K562 (cell line): ENCODE data around the gene EVL. TPM values are rescaled to one million over a fixed set of nuclear protein-coding genes. Genes with fewer than 3 reads are reported as not detected.

Source experiments
- ATAC-seq: fragments of 200-7000 bp; cut with Tn5 transposase; 3 replicates; pipeline ENCODE4 v1.9.1; 2020; ENCODE audit warnings: moderate library complexity
- Bru-seq: library from RNA; stranded (reverse); fragments of 400-500 nt; gene quantifications from one replicate; lab custom pipeline; 2021; lab: Mats Ljungman, UMichigan
- BruChase-seq, 2 experiments: library from RNA; stranded (reverse); fragments of 400-500 nt; gene quantifications; one replicate each; lab custom pipeline; 2021; lab: Mats Ljungman, UMichigan
- BruUV-seq: library from RNA; stranded (reverse); fragments of 400-500 nt; replicated peaks from 2 replicates; lab custom pipeline; 2021; lab: Mats Ljungman, UMichigan
- CTCF ChIA-PET: fragments of 300-600 bp; formaldehyde crosslinking; extraction: SDS; loops from one replicate; lab custom pipeline; 2021; ENCODE audit warnings: low intra/inter-chr PET ratio; lab: Yijun Ruan, JAX
- POLR2A ChIA-PET: fragments of 300-600, 350-650 bp; sonication (Branson Sonifier 250); formaldehyde crosslinking; extraction: SDS; loops from one replicate; lab custom pipeline; 2021; ENCODE audit warnings: antibody characterized with exemption, inconsistent platforms; lab: Yijun Ruan, JAX
- DNase-seq, 4 experiments: peaks; one replicate each; pipeline versions ENCODE4 v3.0.0 to v3.0.0-alpha.2; 2011 to 2018; ENCODE audit warnings: low spot score in 3 of 4, mixed read lengths in 3 of 4; ENCODE audit errors: extremely low read depth in 1 of 4
- FAIRE-seq: peaks from 2 replicates; lab custom pipeline; 2011; peaks lifted over from hg19 to GRCh38; lab: Jason Lieb, UNC
- H2AFZ ChIP-seq: 2 replicates; pipeline ENCODE4 v1.6.0; 2011; ENCODE audit warnings: low read depth, low read length, control low read depth, inconsistent platforms
- H3K27ac ChIP-seq: fragments of 200-600 bp; 3 replicates; pipeline ENCODE4 v1.8.0; 2011; ENCODE audit warnings: low read depth, mild to moderate bottlenecking, control low read depth, inconsistent platforms, low read length, moderate library complexity, mixed read lengths; ENCODE audit errors: extremely low read depth
- H3K27me3 ChIP-seq, 2 experiments: fragments of 300-600 bp in 1 of 2; 2 replicates in 1 of 2; 3 replicates in 1 of 2; pipeline versions ENCODE4 v1.6.0 to v1.8.0; 2011; ENCODE audit warnings: inconsistent platforms in 2 of 2, low read length in 2 of 2, mild to moderate bottlenecking in 1 of 2, mixed read lengths in 1 of 2, moderate library complexity in 1 of 2; ENCODE audit not compliant: control insufficient read depth in 2 of 2, insufficient read depth in 2 of 2
- H3K36me3 ChIP-seq: fragments of 300-600 bp; 3 replicates; pipeline ENCODE4 v1.8.0; 2011; ENCODE audit warnings: mild to moderate bottlenecking, low read length, inconsistent platforms; ENCODE audit not compliant: control insufficient read depth, insufficient read depth
- H3K4me1 ChIP-seq, 2 experiments: fragments of 200-600 bp in 1 of 2; replicated peaks in 1 of 2; 2 replicates in 1 of 2; 3 replicates in 1 of 2; pipeline versions ENCODE4 v1.5.1 to v1.8.0; 2011; ENCODE audit warnings: inconsistent platforms in 2 of 2, low read length in 2 of 2, mild to moderate bottlenecking in 1 of 2, mixed read lengths in 1 of 2, moderate library complexity in 1 of 2; ENCODE audit not compliant: control insufficient read depth in 2 of 2, insufficient read depth in 2 of 2
- H3K4me2 ChIP-seq: 2 replicates; pipeline ENCODE4 v1.6.1; 2011; ENCODE audit warnings: low read length, control low read depth, inconsistent platforms, mixed read lengths; ENCODE audit not compliant: insufficient read depth
- H3K4me3 ChIP-seq: fragments of 200-600 bp; sonication (generic), shearing (Covaris generic); 2 replicates; pipeline ENCODE4 v1.5.1; 2016; ENCODE audit warnings: control low read depth, inconsistent platforms
- H3K79me2 ChIP-seq: fragments of 200-600 bp; 3 replicates; pipeline ENCODE4 v1.8.0; 2011; ENCODE audit warnings: low read length, inconsistent platforms; ENCODE audit not compliant: control insufficient read depth, insufficient read depth
- H3K9ac ChIP-seq, 2 experiments: 2 replicates each; pipeline versions ENCODE4 v1.6.0 to v1.6.1; 2011; ENCODE audit warnings: low read depth in 2 of 2, low read length in 2 of 2, control low read depth in 1 of 2, inconsistent platforms in 1 of 2, mild to moderate bottlenecking in 1 of 2, mixed read lengths in 1 of 2; ENCODE audit not compliant: insufficient read depth in 1 of 2
- H3K9me1 ChIP-seq: one replicate; pipeline ENCODE4 v1.6.0; 2011; ENCODE audit warnings: inconsistent platforms, mild to moderate bottlenecking, low read length, moderate library complexity; ENCODE audit not compliant: control insufficient read depth, insufficient read depth
- H3K9me3 ChIP-seq: replicated peaks from 2 replicates; pipeline ENCODE4 v1.5.1; 2011; ENCODE audit warnings: low read depth, low read length, inconsistent platforms; ENCODE audit not compliant: control insufficient read depth, insufficient read depth
- H4K20me1 ChIP-seq: replicated peaks from 2 replicates; pipeline ENCODE4 v1.6.1; 2011; ENCODE audit warnings: low read length, inconsistent platforms, mixed read lengths; ENCODE audit not compliant: control insufficient read depth, insufficient read depth
- DPF2 ChIP-seq: fragments of 450-650 bp; IDR thresholded peaks from 2 replicates; pipeline ENCODE4 v1.6.1; 2016
- ZFX ChIP-seq: sonication (generic); formaldehyde crosslinking; IDR thresholded peaks from 2 replicates; pipeline ENCODE4 v1.8.0; 2022; ENCODE audit warnings: mild to moderate bottlenecking, missing genetic modification reagents, moderate library complexity
- ZNF184 ChIP-seq: sonication (generic); formaldehyde crosslinking; IDR thresholded peaks from 2 replicates; pipeline ENCODE4 v1.5.0; 2020; ENCODE audit warnings: missing genetic modification reagents
- ZNF592 ChIP-seq: fragments of 450-650 bp; IDR thresholded peaks from 2 replicates; pipeline ENCODE4 v1.6.1; 2017; ENCODE audit warnings: antibody characterized with exemption, mild to moderate bottlenecking
- ZNF609 ChIP-seq: sonication (generic); formaldehyde crosslinking; IDR thresholded peaks from 2 replicates; pipeline ENCODE4 v1.8.1; 2023; ENCODE audit warnings: missing genetic modification reagents, mild to moderate bottlenecking, borderline replicate concordance
- ZNF75A ChIP-seq: fragments of 450-650 bp; formaldehyde crosslinking; IDR thresholded peaks from 2 replicates; pipeline ENCODE4 v1.4.0; 2020; ENCODE audit warnings: mild to moderate bottlenecking
- WGBS: fragments of 100-300 bp; shearing (Covaris generic); methylation state at CpG from one replicate; pipeline ENCODE4 v1.1.6; 2016; ENCODE audit warnings: low coverage, mixed read lengths; ENCODE audit not compliant: insufficient coverage; ENCODE audit errors: missing lambda C conversion rate; 5-methylcytosine and 5-hydroxymethylcytosine counted together
- in situ Hi-C: fragments of 300-500 bp; cut with MboI; formaldehyde crosslinking; loops from 4 replicates; pipeline ENCODE4 v1.15.0; 2018; ENCODE audit warnings: inconsistent platforms, mixed read lengths
- intact Hi-C: fragments of 100-400 bp; cut with micrococcal nuclease; formaldehyde crosslinking; loops from 2 replicates; pipeline ENCODE4 v1.14.2; 2022
- long read RNA-seq, 3 experiments: library from polyadenylated mRNA in 2 of 3; library from RNA in 1 of 3; unstranded in 2 of 3; stranded (forward) in 1 of 3; transcript quantifications; one replicate each; pipeline ENCODE4 v2.0.0, GENCODE V29; 2019 to 2022
- polyA minus RNA-seq, 3 experiments: library from RNA; depleted of rRNA, polyadenylated mRNA; stranded (reverse); fragments of >200 nt; gene quantifications; 2 replicates each; pipeline ENCODE4 v1.2.3, GENCODE V29; 2011
- polyA plus RNA-seq, 8 experiments: library from polyadenylated mRNA; depleted of rRNA in 4 of 8; stranded (reverse) in 5 of 8; unstranded in 3 of 8; fragments of >200 nt; fragmentation: Nextera tagmentation in 2 of 8; fragmentation: Illumina TruSeq in 1 of 8; extraction: Ambion mirVana in 2 of 8; extraction: Trizol in 1 of 8; gene quantifications; 2 replicates each; pipeline versions ENCODE4 v1.2.1 to v1.2.3, GENCODE V29; 2011 to 2014; ENCODE audit warnings: inconsistent platforms in 1 of 8, missing spikeins in 1 of 8
- total RNA-seq, 7 experiments: library from RNA; depleted of rRNA in 6 of 7; stranded (reverse); fragments of >200 nt in 6 of 7; fragmentation: Illumina TruSeq in 2 of 7; extraction: Trizol in 2 of 7; gene quantifications; 2 replicates each; pipeline versions ENCODE4 v1.2.1 to v1.2.3, GENCODE V29; 2011 to 2021; ENCODE audit warnings: low replicate concordance in 1 of 7

The EVL gene
- 128 and 200 TPM in 2 replicates for total RNA-seq (2011; cell fraction: chromatin; rRNA removed; ENCODE audit: low replicate concordance)
- 79.5 and 87.4 TPM in 2 replicates for total RNA-seq (2011; cell fraction: nucleolus; rRNA removed)
- 91.0 and 118 TPM in 2 replicates for total RNA-seq (2011; cell fraction: nucleoplasm; rRNA removed)
- total RNA-seq (2014; rRNA removed) (23.9 and 26.3 TPM in 2 replicates), total RNA-seq (2014; rRNA removed; fragmentation: Illumina TruSeq; extraction: Trizol) (15.6 and 17.6 TPM in 2 replicates), total RNA-seq (2015; rRNA removed; fragmentation: Illumina TruSeq; extraction: Trizol) (18.2 and 18.6 TPM in 2 replicates), total RNA-seq (2021) (39.3 and 43.4 TPM in 2 replicates), polyA plus RNA-seq (2011; rRNA removed) (29.4 and 30.4 TPM in 2 replicates), polyA plus RNA-seq (2014; fragmentation: Illumina TruSeq; extraction: Trizol) (35.0 and 36.1 TPM in 2 replicates), polyA plus RNA-seq (2014; fragmentation: Nextera tagmentation; extraction: Ambion mirVana) (1 to 10 TPM; 2.9 to 4.0 TPM), polyA plus RNA-seq (2014; rRNA removed) (28.9 and 30.8 TPM in 2 replicates), polyA minus RNA-seq (2011; rRNA and poly(A)+ RNA removed) (23.0 and 23.4 TPM in 2 replicates), Bru-seq, nascent RNA (percentile 65 among the genes with signal in this experiment), BruChase-seq, experiment 1, labeled RNA remaining after a 2-hour chase (percentile 68 among the genes with signal in this experiment), BruChase-seq, experiment 2, labeled RNA remaining after a 6-hour chase (percentile 65 among the genes with signal in this experiment)
- polyA plus RNA-seq (2011; cell fraction: cytosol; rRNA removed): 24.7 and 27.8 TPM in 2 replicates
- polyA plus RNA-seq (2011; cell fraction: nucleus; rRNA removed): 87.8 and 114 TPM in 2 replicates
- polyA plus RNA-seq (2012): 33.0 and 36.9 TPM in 2 replicates
- 16.3 and 18.9 TPM in 2 replicates for polyA minus RNA-seq (2011; cell fraction: cytosol; rRNA and poly(A)+ RNA removed)
- 28.1 and 31.0 TPM in 2 replicates for polyA minus RNA-seq (2011; cell fraction: nucleus; rRNA and poly(A)+ RNA removed)
- long read RNA-seq, experiment 1, partial matches to known transcripts: 13 of 43 reads
- long read RNA-seq, experiment 1, other reads (novel, unspliced or antisense): 20 of 43 reads
- long read RNA-seq, experiment 2, transcript EVL-202 (14 exons, 2,353 nt): major isoform, 11 of 33 reads
- long read RNA-seq, experiment 2, partial matches to known transcripts: 14 of 33 reads
- long read RNA-seq, experiment 2, other reads (novel, unspliced or antisense): 4 of 33 reads
- long read RNA-seq, experiment 3, partial matches to known transcripts: 1 of 7 reads
- long read RNA-seq, experiment 3, other reads (novel, unspliced or antisense): 2 of 7 reads

- intact Hi-C loops: loop anchor here (5.0 kb wide), 2 partner anchors 83 to 172 kb away; partner anchors contain the start of gene YY1
- peak; percentile 7 for ATAC-seq
- TF ChIP-seq ZNF592: peak; percentile 35; the same call in 1 of the 2 replicates
- TF ChIP-seq ZNF75A: no peak
- no peak for TF ChIP-seq ZNF609
- TF ChIP-seq ZFX (CRISPR knock-in tag): peak; percentile 40; the same call in 1 of the 2 replicates
- TF ChIP-seq DPF2: no peak
- TF ChIP-seq ZNF184 (CRISPR knock-in tag): no peak
These were observed at the start of gene EVL for GRCh38 chr14:100065111-100065871. EVL (plus strand) TSS chr14:100065422; CDS start chr14:100065501, 79 bp downstream.

More at GRCh38 chr14:100065111-100065871, at the start of gene EVL:
- Histone ChIP-seq H4K20me1 (no peaks in the 10 kb centered on the region), H3K36me3 (no peaks in the 10 kb centered on the region; the same call in 2 of the 3 replicates), H3K4me3 (no peak within 1 kb of the TSS), H3K4me1 (peaks cover 25 to 72% of the 10 kb centered on the region in 2 experiments), H2AFZ (peak within 1 kb of the TSS; percentile 68), H3K27ac (peak within 1 kb of the TSS; percentile 89), H3K27me3 (no peaks in the 10 kb centered on the region), H3K9me3 (no peaks in the 10 kb centered on the region), H3K79me2 (peaks cover 45% of the 10 kb centered on the region), H3K9ac (peak within 1 kb of the TSS; percentile 58 to 73; a peak in 3 of 4 replicates), H3K4me2 (peak within 1 kb of the TSS; percentile 53), H3K9me1 (no peaks in the 10 kb centered on the region)
- DNase-seq (peak in 1 of 4 experiments; percentile 25), FAIRE-seq (peak; percentile 15)
- 52% methylated on average over 4 of the region's 6 CpGs for WGBS
- ChIA-PET CTCF (no interaction called here), POLR2A (interaction anchor here (0.6 to 1.6 kb wide), 3 partner anchors 10 to 33 kb away, joined by 3 to 6 read pairs (median 5); no protein-coding TSS in a partner anchor)
- BruUV-seq: no TSS peak
- in situ Hi-C loops: no loop called here
